HG03469 (cell line): ENCODE data around the gene MYOF.
"Not testable (repeated sequence)": the region's sequence is repeated elsewhere in the genome, so short reads cannot be mapped to it uniquely, and the experiment has no call there.

ENCODE experiments used
- ATAC-seq: cut with Tn5 transposase; IDR thresholded peaks from one replicate; pipeline ENCODE4 v1.9.1; 2021; ENCODE audit warnings: mild to moderate bottlenecking, moderate library complexity, moderate number of reproducible peaks; ENCODE audit not compliant: unreplicated experiment

MYOF gene

DNA sequence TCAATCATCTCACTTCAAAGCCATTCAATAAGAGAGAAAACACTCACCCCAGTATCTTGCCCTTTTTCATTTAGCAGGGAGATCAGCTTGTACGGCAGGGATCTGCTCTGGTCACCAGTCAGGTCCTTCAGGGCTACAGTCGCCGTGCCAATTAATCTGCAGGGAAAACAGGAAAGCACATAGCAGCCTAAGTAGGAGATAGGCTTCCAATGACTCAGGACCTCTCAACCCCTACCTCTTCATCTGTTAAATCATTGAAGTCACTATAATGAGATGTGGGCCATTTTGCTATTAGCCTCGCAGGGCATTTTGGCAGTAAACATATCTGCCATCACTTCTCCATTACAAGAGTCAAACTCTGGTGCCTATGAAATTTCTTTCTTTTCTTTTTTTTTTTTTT is 50.8 kb downstream of the MYOF start:
- ATAC-seq, result no peak

DNA sequence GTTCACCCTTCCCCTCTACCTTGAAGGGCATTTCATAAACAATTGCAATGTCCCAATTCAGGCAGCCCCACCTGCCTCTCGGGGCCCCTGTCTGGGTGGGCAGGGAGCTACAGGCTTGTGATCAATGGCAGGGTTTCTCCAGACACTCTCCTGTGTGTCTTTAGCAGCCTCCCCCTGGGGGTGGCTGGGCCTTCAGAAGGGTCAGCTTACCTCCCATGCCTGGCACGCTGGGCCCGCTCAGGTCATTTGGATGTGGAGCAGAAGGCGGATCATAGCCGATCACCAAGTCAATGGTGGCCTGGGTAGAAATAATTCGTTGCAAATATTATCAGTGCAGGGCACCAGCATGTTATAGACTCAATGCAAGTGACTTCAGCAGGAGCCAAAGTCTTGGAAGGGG is 56.3 kb downstream of the MYOF start:
- ATAC-seq, result no peak

DNA sequence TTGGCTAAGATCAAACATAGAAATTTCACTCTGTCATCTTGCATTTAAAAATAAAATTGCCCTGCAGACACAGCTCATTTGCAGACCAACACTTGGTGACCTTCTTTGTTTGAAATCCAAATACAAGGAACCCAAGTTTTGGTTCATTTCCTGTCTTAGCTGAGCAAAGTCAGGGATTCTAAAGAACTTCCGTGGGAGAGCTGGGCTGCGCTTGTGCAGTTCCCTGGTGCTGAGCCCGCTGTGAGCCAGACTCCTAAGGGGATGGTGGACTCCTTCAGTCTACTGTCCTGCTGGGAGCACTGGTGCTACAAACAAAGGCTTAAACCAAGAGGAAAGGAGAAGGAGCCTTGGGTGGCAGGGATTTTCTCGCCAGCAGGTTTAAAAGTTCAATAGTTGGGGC is 60.0 kb downstream of the MYOF start:
- no peak for ATAC-seq

DNA sequence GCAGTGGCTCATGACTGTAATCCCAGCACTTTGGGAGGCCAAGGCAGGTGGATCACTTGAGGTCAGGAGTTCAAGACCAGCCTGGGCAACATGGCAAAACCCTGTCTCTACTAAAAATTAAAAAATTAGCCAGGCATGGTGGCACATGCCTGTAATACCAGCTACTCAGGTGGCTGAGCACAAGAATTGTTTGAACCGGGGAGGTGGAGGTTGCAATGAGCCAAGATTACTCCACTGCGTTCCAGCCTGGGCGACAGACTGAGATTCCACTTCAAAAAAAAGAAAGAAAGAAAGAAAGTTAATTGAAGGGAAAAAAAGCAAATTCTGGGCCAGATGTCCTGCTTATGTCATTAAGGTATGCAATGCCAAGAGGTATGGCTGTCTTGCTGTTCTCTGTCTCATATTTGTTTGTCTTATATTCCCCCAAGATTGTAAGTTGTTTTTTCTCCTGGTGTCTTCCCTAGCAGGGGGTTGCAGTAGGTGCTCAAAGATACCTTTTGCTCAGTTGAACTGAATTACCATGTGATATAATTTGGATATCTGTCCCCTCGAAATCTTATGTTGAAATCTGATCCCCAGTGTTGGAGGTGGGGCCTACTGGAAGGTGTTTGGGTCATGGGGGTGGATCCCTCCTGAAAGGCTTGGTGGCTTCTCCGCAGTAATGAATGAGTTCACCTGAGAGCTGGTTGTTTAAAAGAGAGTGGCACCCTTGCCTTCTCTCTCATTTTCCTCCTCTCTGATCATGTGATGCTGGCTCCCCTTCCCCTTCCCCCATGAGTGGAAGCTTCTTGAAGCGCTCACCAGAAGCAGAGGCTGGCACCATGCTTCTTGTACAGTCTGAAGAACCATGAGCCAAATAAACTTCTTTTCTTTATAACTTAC is 60.9 kb downstream of the MYOF start:
- no peak for ATAC-seq

DNA sequence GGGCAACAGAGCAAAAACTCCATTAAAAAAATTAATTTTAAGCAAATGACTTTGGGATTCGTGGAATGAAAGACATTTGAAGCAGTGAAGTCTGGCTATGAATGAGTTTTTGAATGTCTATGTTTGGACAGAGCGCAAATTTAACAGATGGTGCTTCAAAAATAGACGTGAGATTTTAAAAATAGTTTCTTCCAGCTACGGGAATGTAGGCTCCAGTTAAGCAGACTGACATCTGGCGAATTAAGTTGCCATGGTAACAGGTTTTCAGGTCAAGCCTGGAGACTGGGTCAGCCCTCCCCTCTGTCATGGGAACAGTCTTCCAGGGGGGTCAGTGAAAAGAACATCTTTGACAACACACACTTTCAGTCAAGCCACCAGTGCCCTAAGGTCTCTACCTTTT is 62.0 kb downstream of the MYOF start:
- ATAC-seq, result no peak

DNA sequence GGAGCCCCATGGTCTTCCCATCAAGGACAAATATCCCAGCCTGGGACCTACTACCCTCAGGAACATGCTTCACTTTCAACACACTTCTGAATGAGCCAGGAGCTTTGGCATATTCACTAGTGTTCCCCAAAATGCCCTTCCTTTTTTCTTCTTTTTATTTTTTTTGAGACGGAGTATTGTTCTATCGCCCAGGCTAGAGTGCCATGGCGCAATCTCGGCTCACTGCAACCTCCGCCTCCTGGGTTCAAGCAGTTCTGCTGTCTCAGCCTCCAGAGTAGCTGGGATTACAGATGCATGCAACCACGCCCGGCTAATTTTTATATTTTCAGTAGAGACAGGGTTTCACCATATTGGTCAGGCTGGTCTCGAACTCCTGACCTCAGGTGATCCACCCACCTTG is 63.1 kb downstream of the MYOF start:
- ATAC-seq, result not testable (repeated sequence)

DNA sequence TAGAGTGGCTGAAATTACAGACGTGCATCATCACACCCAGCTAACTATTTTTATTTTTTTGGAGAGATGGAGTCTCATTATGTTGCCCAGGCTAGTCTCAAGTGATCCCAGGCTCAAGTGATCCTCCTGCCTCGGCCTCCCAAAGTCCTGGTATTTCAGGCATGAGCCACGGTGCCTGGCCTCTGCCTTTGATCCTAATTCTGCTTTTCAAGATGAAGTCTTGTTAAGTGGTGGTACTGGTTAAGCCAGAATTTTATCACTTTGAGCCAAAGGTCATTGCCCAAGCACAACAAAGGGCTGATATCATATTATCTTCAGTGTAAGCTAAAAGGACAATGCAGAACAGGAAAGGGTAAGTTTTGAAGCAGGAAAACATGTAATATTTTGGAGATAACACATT is 64.2 kb downstream of the MYOF start:
- ATAC-seq, result no peak

DNA sequence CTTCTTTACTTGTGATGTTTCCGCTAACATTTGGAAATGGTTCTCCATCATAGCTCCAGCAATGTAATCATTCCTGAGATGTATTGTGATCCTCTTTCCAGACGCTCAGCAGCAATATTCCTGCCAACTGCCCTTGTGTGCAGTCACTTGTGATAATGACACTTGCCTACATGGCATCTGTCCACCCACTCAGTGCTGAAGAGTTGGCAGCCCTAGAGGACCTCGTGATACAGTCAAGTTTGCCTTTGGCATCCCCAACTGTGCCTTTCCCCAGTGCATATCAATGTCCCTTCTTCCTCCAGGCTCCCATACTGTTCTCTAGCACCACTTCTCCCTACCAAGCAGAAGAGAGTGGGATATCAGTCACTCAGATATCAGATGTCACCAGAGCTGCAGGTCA is 64.9 kb downstream of the MYOF start:
- no peak for ATAC-seq

DNA sequence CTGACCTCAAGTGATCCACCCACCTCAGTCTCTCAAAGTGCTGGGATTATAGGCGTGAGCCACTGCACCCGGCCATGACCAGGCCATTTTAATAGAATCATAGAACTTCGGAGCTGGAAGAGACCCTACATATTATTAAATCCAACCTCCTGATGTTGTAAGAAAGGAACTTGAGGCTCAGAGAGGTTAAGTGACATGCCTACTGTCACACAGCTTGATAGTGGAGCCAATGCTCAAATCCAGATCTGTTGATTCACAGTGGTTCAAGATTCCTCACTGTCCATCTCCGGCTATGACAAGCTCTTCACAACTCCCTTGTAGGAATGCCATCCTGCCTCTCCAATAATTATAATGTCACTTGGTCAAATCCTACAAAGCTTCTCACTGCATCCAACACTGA is 65.3 kb downstream of the MYOF start:
- no peak for ATAC-seq

DNA sequence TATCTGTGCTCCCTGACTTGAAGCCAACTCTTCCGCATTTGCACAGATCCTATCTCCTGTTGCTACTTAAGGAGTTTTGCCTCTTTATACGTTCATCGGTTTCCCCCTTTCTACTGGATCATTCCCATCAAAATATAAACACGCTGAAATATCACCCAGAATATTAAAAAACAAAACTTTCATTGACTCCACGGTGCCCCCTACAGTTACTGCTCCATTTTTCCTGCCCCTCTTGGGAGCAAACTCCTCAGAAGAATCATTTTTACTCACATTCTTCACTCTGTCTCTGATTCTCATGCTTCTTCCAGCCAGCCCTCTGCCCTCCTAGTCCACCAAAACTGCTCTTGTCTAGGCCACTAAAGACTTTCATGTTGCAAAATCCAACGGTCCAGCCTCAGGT is 66.4 kb downstream of the MYOF start:
- no peak for ATAC-seq

DNA sequence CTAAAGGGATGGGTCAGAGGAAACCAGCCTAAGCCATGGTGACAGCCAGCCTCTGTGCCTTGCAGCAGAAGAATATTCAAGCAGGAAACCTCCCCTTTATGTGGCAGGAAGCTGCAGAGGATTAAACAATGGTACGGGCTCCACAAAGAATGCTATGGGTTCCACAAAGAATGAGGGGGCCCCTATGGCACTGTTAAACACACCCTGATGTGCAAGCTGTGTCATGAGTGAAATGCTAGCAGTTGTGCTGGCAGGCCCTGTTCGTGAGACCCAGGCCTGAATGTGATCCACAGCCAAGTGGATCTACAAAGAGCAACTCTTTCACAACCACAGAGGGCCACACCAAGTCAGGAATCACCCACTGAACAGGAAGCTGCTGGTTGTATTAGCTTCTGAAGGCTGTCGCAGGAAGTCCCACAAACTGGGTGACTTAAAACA is 68.9 kb downstream of the MYOF start:
- no peak for ATAC-seq

DNA sequence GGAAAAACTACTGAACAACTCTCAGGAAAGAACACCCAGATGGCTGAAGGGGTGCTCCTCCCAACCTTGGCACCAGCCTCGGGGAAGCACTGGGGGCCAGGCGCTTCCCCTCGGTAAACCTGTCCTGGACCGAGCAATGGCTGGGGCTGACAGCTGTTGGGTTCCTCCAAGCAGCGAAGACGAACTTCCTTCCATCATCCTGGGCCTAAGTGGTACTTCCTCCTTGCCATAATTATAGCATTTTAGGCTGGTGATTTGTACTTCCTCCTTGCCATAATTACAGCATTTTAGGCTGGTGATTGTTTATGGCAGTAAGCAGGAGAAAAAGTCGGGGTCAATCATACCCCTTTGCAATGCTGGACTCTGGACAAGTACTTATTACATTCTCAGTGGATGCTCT is 69.3 kb downstream of the MYOF start:
- ATAC-seq, result no peak

DNA sequence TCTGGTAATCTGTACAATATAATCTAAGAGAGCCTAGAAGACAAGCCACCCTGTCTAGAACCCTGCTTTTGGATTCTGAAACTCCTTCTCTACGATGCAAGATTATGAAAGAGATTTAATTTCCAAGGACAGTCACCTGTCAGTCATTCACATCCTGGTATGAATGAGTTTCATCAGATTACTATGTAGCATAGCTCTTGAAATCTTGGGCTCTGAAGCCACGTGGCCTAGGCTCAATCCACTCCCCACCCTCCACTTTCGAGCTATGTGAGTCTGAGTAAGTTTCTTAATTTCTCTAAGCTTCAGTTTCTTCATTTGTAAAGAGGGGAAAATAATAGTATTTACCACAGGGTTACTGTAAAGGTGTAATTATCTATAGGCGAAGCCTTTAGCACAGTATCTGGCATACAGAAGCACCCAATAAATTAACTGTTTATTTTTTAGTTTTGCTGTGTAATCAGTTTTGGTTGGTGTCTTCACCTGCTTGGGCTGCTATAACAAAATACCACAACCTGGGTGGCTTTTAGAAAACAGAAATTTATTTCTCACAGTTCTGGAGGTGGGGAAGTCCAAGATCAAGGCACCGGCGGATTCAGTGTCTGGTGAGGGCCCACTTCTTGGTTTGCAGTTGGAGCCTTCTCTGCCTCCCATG is 71.3 kb downstream of the MYOF start:
- ATAC-seq, result no peak

DNA sequence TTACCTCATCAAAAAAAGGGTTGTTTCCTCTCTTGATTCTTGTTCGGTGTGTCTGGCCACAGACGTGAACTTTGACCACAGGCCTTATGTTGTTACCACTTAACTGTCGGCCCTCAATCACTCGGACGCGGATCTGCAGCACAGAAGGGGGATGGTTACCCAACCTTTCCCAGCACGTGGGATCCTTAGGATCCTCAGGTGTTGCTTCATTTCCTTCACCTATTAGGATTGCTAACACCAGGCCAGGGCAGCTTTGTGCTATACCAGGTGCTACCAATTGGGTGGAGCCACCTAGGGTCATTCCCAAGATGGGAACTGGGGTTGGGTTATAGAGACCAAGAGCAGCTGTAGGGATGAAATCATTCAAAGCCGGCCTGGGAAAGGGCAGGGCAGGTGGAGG is 73.4 kb downstream of the MYOF start:
- ATAC-seq, result no peak

DNA sequence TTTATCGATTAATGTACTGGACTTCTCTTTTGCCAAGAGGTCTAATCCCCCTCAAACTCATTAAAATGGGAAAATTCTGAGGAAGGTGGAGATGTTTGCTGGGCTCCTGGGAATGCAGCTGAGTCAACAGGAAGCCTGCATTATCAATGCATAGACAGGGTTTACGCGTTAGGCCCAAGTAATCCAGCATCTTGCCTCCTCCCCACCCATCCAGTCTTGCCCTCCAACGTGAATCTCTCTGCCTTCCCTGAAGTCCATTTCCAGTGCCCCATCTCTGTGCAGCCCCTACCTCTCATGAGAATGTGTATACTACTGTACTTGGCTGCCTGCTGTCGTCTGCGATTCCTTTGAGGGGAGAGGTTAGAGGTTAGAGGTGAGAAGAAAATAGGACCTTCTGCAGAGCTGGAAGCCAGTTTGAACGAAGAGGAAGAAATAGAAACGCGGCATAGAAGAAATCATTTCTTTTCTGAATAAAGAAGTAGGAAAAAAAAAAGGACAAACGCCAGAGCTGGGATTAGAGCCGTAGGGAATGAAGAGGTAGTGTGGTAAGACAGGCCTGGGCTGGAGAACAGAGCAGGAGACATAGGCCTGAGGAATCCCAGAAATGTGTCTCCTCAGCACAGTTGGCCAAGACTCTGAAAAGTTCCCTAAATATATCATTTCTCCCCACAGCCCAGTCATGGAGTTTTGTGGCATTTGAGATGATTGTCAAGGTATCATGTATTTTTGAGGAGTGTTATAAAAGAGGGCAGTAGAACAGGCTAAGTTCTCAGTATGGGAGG is 75.6 kb downstream of the MYOF start:
- no peak for ATAC-seq

DNA sequence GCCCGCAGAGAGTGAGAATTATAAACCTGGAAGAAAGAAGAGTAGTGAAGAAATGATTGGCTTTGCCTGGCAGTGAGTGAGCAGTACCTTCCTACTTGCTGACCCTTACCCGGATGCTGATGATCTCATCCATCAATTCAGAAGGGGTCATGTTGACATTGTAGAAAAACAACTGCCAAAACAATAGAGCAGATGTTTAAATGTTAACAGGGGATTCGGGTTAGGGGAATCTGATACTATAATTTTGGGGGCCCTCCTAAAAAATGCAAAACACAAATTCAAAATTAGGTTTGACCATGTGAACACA is 78.1 kb downstream of the MYOF start:
- no peak for ATAC-seq

DNA sequence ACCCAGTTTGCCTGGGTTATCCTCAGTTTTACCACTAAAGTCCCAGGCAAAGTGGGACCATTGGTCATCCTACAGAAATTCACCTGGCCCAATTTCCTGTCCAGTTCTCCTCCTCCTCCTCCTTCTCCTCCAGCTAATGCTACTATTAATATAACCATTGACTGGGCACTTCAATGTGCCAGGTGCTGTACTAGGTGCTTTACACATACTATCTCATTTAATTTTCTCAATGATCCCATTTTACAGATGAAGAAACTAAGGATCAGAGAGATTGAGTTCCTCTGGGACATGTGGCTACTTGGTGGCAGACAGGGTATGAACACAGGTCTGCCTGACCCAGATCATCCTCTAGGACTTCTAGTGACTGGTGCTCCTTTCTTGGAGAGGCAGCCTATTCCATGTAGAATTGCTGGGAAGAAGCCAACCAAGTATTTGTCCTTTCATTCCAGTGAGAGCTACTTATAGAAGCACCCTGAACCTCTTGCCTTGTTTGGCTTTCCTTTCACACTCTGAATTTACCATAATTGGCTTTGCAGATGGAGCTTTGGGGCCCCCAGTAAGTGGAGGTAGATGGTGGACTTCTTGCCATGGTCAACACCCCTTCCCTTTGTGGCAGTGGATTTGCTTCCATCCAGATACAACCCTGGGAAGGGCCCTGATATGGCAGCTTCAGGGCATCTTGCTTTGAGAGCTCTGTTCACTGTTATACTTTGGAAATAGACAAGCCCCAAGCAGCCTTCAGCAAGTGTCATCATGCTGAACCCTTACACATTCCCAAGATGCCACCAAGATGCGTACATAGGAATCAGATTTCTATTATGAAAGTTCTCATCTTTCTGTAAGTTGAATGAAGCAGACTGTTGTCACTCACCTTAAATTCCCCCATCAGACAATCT is 78.7 kb downstream of the MYOF start:
- ATAC-seq, result no peak

DNA sequence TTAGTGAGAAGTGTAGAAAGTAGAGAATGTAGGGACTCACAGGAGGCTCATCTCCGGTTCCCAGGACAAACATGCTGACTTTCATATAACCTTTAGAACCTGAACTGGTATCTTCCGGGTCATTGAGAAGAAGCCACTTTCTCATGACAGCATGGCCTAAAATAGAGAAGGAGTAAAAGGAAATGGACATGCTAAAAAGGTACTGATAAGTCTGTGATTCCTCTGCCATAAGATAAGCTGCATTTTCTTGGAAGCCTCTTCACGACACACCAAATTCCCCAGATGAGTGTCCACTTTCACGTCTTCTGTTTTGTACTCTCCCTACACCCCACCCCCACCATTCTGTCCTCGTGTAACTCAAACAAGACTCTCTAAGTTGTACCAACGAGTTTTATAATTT is 79.9 kb downstream of the MYOF start:
- no peak for ATAC-seq

DNA sequence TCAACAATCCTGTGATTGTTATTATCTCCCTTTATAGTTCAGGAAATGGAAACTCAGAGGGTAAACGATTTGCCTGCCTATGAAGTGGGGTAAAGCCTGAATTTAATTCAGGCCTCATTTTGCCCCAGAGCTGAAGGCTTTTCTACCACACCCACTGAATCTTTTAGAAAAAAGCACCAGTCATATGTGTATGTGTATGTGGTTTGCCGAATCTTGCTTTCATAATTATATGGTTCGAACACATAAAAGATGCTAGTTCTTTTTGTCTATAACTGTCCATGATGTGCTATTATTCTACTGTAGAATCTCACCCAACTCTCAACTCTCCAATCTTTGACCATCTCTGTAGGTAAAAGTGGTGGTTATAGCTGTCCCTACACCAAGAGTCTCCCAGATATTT is 83.6 kb downstream of the MYOF start:
- no peak for ATAC-seq

DNA sequence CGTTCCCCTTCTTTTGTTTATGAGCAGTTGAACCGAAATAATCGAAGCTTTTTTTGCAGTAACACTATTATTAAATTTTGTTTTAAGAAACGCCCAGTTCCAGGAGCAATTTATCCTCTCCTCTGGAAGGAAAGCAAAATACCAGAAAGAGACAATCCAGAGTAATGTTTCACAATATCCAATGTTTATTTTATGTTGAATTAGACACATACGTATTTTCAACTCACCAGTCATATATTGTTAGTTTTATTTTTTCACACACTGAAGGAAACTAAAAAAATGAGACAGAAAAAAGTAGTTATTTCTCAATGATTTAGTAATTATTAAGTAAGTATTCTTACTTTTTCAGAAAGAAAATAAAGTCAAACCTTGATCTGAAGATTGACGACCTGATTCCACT is 85.1 kb downstream of the MYOF start:
- ATAC-seq, result no peak

DNA sequence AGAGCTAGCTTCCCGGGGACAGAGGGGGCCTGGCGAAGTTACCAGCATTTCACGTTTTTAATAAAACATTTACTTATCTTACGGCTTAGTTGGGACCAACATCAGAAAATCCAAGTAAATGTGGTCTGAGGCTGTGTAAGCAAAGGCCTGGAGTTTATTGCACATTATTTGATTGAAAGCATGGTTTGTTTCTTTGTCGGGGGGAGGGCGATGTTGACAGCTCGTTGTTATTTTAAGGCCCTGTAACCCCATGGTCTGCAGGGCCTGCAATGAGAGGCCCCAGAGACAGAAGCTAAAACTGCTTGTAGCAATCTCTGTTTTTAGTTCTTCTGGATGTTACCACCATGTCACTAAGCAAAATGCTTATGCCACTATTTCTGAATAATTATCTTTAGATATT is 88.9 kb downstream of the MYOF start:
- ATAC-seq, result no peak
